A549 treated with DMSO at 1 μM for 4 hours (cell line): ENCODE data around the gene HDAC6. TPM values are rescaled to one million over a fixed set of nuclear protein-coding genes. Genes with fewer than 3 reads are reported as not detected.

Experiments used
- total RNA-seq: library from RNA; stranded (reverse); fragments of 200-300 nt; extraction: Qiagen RNA extraction; gene quantifications from 5 replicates; pipeline ENCODE4 v1.2.3, GENCODE V29; 2022; ENCODE audit warnings: low read depth

HDAC6 gene
- 25.5 to 31.5 TPM (median 30.2 TPM) in 5 replicates for total RNA-seq

DNA sequence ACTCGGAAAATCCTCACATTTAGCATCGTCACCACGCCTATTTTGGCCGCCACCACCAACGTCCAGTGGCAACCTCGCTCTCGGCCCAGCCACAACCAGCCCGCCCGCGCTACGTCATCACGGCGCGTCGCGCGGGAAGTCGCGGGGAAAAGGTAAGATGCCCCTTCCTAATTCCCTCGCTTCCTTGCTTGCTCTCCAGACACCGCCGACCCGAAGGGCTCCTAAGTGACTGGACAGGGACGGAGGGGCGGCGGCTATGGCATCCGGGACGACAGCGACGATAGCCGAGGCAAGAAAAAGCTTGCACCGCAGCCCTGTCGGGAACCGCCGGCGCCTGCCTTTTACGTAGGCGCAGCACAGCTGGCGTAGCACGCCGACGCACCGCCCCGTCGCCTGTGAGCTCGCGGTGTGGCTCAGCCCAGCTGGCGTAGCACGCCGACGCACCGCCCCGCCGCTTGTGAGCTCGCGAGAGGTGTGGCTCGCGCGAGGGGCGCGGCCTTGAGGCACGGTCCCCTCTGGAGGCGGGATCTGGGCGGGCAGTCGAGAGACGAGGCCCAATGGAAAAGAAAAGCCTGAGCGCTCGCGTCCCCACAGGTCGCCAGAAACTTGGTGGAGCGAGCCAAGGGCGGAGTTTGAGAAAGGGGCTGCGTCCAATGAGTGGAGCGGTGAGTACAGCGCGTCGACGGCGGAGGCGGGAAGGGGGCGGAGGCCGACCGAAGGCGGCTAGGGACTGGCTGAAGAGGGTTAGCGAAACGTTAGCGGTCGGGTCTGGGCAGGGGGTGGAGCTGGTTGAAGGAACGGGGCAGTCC, at the start of gene HDAC6:
HDAC6 (plus strand) TSS at position 788 of the 809 bp plus-strand sequence. CDS start 626 bp downstream, outside the sequence.

GRCh38 chrX:48761674-48762471, 40.0 kb upstream of the HDAC6 start, which contains the start of gene GLOD5:
Gene GLOD5, plus strand, starts transcription at chrX:48761747. Its CDS starts 44 bp downstream, at chrX:48761791.

GRCh38 chrX:48786341-48786800, 15.5 kb upstream of the HDAC6 start, which contains the start of gene GATA1:
Gene GATA1, plus strand, starts transcription at chrX:48786590. Its CDS starts 4,520 bp downstream, at chrX:48791110.

DNA sequence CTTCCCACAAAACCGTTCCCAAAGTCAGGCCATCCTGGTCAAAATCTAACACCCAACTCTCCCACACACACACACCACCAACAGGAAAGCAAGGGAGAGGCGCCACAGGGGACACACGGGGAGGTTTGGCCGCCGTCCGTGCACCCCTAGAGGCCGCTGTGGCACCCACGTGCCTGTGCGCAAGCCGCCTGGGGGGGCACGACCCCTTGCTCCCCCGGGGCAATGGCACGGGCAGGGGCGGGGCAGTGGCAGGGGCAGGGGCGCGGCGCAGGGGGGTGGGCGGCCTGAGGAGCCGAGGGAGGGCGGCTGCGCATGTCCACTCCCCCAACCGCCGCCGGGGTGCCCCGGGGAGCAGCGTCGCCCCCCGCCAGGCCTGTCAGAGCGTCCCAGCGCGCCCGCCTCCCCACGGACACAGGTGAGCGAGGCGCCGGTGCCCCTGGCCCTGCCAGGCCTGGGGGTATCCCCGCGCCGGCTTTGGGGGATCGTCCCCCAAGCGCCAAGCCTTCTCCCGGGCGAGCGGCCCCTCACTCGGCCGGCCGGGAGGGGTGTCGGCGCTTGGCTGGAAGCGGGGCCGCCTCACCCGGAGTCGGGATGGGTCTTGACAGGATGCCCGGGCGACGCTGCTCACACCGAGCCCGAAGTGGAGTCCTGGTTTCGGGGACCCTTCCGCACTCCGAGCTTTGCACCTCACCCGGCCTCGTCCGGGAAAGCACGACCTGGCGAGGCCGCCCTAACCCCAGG, 24.4 kb downstream of the HDAC6 start, which contains the start of gene ERAS:
ERAS (plus strand) TSS at position 379 of the 741 bp plus-strand sequence. CDS start 2,611 bp downstream, outside the sequence.

GRCh38 chrX:48835524-48836329, 33.9 kb downstream of the HDAC6 start, which contains the start of gene PCSK1N:
Gene PCSK1N, minus strand, starts transcription at chrX:48835610. Its CDS starts 78 bp downstream, at chrX:48835532.

Other genes starting within 250 kb of the HDAC6 start
- gene RBM3, start 227.6 kb upstream of the HDAC6 start, total RNA-seq, result 293 to 598 TPM (median 332 TPM) in 5 replicates
- 60.5 to 73.7 TPM (median 65.5 TPM) in 5 replicates for gene WDR13, start 204.6 kb upstream of the HDAC6 start, total RNA-seq
- 0.09 to 0.39 TPM (median 0.18 TPM) in 5 replicates for gene WAS, start 118.3 kb upstream of the HDAC6 start, total RNA-seq
- gene SUV39H1, start 105.3 kb upstream of the HDAC6 start, total RNA-seq, result 21.1 to 23.8 TPM (median 21.9 TPM) in 5 replicates
- gene GLOD5, start 40.3 kb upstream of the HDAC6 start, total RNA-seq, result not detected in 5 replicates
- not detected in 5 replicates for gene GATA1, start 15.5 kb upstream of the HDAC6 start, total RNA-seq
- 0.06 to 0.17 TPM (median 0.13 TPM) in 3 of 5 replicates, not detected in the others for gene ERAS, start 24.4 kb downstream of the HDAC6 start, total RNA-seq
- gene PCSK1N, start 33.5 kb downstream of the HDAC6 start, total RNA-seq, result 12.5 to 45.5 TPM (median 39.5 TPM) in 5 replicates
- gene TIMM17B, start 95.7 kb downstream of the HDAC6 start, total RNA-seq, result 84.7 to 110 TPM (median 97.3 TPM) in 5 replicates
- 94.0 to 114 TPM (median 101 TPM) in 5 replicates for gene PQBP1, start 95.9 kb downstream of the HDAC6 start, total RNA-seq
- 57.8 to 68.9 TPM (median 66.8 TPM) in 5 replicates for gene SLC35A2, start 109.6 kb downstream of the HDAC6 start, total RNA-seq
- gene PIM2, start 117.0 kb downstream of the HDAC6 start, total RNA-seq, result 9.4 to 11.6 TPM (median 10.2 TPM) in 5 replicates
- gene OTUD5, start 155.5 kb downstream of the HDAC6 start, total RNA-seq, result 56.9 to 67.2 TPM (median 63.1 TPM) in 5 replicates
- 1.2 to 1.6 TPM (median 1.3 TPM) in 5 replicates for gene KCND1, start 169.8 kb downstream of the HDAC6 start, total RNA-seq
- gene GRIPAP1, start 200.2 kb downstream of the HDAC6 start, total RNA-seq, result 15.1 to 24.5 TPM (median 22.6 TPM) in 5 replicates
- 49.6 to 63.0 TPM (median 61.3 TPM) in 5 replicates for gene TFE3, start 241.3 kb downstream of the HDAC6 start, total RNA-seq